HG03469 (cell line): ENCODE data around the gene CPVL.

Source experiments
- ATAC-seq: cut with Tn5 transposase; IDR thresholded peaks from one replicate; pipeline ENCODE4 v1.9.1; 2021; ENCODE audit warnings: mild to moderate bottlenecking, moderate library complexity, moderate number of reproducible peaks; ENCODE audit not compliant: unreplicated experiment

CPVL gene

DNA sequence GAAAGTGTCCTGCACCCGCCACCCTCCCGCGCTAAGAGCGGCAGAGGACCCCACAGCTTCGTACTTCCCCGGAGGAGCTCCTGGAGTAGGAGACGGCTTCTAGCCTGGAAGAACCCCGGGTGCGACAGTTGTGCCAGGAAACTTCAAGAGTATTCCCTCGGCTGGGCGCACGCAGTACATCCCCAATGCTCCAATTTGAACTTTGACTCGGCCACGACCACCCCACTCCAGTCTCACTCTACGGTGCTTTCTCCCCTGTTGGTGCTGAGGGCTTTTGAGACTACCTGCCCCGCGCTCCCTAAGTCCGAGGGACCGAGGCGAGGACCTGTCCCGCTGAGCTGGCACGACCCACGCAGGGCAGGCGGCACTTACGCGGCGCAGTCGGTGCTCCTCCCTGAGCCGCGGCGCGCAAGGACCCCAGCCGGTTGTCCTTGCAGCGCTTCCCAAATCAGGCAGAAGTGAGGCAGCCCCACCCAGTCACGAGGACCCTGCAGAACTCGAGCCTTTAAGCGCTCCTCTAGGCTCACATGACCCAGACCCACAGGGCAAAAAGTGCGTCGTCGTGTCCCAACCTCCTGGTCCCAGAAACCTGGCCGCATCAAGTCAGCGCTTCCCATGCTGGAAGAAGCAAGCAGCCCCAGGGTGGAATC is at the start of gene CPVL:
Gene CPVL (minus strand): TSS at position 481 of the 650 bp plus-strand sequence. CDS start 25,476 bp downstream, outside the sequence.
- ATAC-seq = no peak

DNA sequence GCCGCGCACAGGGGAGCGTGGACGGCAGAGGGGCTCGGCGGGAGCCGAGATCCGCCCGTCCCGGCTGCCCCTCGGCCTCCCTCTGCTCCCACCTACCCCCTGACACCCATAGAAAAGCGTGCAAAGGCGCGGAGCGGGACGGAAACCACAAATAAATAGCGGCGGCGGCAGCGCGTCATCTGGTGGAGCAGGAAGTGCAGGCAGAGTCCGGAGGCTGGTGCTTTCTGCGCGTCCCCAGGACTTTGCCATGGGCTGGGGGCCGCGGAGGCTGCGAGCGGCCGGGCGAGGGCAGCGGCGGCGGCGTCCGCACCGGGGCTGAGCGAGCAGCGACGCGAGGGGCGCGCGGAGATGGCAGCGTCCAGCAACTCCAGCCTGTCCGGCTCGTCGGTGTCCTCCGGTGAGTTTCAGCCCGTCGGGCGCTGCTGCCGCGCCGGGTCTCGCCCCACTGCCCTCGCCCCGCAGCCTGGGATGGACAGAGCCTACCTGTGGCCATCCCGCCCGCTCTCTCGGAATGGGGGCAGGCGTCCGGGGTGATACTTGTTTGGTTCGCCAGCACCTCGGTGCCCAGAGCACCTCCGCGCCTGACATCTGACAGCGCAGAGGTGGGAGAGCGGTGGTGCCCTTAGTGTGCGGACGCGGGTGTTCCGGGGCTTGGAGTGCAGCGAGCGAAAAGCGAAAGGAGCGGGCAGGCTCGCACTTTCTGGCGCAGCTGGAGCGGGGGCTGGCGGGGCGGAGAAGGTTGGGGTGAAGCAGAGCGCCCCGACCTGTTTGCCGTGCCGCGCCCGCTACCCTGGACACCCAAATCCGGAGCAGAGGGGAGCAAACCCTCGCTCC is 48.5 kb upstream of the CPVL start, which contains the start of gene CHN2:
Gene CHN2 (plus strand): TSS at position 182 of the 834 bp plus-strand sequence.
- no peak for ATAC-seq

DNA sequence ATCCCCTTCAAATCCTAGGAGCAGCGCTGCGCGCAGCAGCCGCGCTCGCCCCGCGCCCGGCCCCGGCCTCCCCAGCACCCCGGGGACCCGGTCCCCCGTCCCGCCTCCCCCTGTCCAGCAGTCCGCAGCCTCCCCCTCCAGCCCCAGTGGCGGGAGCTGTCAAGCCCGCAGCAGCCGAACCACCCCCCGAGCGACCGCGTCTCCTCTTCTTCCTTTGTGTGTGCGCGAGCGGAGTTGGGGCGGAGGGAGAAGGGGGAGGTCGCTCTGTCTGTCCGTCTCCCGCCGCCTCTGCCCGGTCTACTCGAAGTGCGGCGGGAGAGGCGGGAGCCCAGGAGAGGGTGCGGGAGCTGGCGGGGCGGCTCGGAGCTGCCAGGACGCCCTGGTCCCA is 47.9 kb upstream of the CPVL start:
- no peak for ATAC-seq

DNA sequence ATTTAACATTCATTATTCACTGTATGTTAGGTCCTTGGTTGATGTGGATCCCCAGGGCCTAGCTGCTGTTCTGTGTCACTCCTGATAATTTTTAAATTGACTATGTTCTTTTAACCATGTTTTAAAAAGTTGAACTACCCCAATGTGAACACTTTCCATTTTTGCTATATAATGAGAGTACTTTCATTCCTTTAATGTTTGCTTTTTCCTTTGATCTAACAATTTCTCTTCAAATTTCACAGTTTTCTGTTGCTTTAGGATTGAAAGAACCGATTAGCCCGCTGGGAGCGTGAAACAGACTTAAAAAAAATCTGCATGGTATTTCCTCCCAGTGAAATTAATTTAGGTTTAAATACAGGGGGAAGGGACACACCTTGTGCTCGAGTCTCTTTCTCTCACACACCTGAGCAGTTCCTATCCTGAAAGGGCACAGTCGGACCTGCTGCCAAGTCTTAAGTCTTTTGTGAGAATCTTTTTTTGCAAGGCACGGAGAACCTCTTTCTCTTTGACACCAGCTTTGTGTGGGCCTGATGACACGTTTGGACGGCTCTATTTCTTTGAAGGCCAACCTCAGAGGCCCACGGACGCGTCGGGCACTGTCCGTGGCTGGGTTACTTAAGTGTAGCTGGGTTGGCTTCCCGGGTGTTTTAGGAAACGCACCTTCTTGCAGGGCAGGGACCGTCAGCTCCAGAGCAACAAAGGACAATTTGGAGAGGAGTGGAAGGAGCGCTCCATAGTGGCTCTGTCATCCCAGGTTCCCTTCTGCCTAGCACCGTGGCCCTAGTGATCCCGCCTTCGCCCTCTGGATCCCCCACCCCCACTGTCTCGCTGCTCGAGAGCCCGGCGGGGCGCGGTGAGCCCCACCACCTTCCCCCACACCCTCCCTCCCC is 47.2 kb upstream of the CPVL start:
- ATAC-seq = no peak

DNA sequence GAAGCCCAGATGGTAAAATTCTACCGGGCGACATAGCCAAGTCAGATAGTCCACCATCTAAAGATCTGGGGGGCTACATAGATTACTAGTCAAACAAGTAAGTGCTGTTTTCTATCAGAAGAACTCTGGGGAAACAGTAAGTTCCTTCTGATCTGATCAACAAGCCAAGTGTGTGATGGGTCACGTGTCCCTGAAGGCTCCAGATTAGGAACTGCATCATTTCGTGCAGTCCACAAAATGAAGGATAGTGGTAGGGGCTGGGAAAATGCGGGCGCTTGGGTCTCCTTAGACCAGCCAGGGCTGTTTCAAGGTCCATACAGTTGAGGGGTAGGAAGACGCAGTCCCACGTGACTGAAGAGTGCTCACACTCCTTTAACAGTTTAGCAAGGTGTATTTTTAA is 46.5 kb upstream of the CPVL start:
- ATAC-seq = no peak

DNA sequence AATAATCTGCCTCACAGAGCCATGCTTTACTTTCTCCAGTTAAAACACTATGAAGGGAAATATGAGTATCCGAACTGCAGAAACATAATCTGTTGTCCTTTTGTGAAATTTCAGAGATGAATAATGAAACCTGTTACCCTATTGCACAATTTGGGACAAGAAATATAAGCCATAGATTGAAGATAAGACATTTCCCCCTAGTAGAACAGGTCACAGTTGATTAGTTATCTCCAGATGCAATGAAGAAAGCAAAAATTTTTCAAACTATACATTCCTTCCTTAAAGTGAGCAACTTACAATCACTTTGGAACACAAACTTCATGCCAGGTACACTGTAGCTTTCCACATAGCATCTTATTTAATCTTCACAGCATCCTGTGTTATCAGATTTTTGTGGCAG is 46.0 kb upstream of the CPVL start:
- ATAC-seq = no peak

DNA sequence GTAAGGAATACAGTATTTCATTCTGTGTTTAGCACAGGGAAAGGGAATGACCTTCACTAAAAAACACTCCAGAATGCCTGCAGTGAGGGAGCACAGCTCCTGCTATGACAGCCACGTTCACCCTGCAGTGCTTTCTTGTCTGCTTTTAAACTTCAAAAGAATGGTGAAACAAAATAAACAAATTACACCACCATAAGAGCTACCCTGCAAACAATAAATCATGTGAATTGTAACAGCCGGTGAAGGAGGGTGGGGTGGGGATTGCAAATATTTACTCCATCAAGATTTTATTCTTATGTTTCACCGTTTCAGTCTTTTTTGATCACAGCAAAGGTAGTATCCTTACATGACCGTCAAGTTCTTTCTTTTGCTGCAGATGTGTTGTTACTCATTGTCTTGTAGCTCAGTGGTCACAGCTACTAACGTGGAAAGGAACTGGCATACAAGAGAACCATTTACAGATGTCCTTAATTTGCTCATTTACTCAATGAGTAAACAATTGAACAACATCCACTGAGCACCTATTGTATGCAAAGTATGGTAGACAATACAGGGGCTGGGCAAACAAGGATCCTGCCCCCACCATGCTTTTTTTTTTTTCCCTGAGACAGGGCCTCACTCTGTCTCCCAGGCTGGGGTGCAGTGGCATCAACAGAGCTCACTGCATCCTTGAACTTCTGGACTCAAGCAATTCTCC is 44.2 kb upstream of the CPVL start:
- ATAC-seq = no peak

DNA sequence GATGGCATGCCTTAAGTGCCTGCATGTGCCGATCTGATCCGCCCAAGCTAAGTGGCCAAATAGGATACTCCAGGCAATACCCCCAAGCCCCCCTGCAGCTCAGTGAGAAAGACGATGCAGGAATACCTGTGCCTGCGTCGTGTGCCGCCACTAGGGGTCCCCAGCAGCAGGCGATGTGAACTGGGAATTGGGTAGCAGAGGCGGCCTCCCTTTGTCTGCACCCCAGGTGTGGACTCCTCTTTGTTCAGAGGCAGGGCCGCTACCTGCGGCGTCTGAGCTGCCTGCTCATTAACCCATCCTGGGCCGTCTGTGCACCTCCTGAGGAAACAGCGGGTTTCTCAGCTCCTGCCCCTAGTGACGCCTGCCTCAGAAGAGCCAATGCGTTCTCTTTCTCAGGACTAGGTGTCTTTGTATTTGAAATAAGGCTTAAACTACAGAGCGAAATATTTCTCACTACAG is 43.4 kb upstream of the CPVL start:
- no peak for ATAC-seq

DNA sequence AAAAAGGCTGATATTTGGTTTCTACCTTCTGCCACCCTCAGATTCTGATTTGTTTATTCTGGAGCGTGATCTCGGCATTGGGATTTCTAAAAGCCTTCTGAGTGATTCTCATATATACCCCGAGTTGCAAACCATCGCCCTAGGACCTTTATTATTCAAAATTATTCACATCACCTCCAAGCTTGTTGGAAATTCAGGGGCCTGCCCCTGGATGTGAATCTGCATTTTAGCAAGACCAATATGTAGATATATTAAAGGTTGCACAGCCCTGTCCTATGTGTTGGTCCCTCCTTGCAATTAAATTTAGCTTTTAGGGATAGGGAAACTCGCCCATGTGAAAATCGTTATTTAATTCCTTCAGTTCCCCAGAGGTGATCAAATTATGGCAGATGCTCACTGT is 39.3 kb upstream of the CPVL start:
- ATAC-seq = no peak

DNA sequence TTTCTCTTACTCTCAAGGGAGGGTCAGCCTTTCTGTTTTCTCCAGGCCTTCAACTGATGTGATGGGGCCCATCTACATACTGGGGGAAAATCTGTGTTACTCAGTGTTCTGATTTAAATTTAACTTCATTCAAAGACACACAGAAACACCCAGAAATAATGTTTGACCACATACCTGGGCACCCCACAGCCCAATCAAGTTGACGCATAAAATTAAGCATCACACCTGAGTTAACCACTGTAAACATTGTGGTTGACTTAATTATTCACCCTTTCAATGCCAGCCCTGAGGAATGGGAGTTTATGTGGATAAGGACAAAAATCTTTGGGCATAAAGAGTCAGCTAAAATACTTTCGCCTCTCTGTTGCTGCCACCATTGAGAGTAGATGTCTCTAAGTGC is 38.3 kb upstream of the CPVL start:
- no peak for ATAC-seq

DNA sequence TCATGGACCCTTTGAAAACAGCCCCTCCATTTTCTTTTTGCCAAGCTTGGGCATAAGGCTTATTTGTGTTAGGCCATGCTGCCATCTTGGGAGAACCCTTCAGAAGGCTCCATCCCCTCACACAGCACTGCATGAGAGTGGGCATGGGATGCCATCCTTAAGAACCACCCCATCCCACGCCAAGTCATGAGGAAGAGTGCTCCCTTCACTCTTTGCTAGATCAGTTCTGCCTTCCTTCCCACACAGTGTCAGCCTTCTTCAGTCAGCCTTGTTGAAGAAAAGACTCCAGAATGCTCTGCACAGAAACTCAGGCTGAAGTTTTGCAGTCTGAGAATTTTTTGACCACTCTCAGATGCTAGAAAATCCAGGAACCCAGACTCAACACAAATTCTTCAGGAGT is 32.8 kb upstream of the CPVL start:
- ATAC-seq = no peak

DNA sequence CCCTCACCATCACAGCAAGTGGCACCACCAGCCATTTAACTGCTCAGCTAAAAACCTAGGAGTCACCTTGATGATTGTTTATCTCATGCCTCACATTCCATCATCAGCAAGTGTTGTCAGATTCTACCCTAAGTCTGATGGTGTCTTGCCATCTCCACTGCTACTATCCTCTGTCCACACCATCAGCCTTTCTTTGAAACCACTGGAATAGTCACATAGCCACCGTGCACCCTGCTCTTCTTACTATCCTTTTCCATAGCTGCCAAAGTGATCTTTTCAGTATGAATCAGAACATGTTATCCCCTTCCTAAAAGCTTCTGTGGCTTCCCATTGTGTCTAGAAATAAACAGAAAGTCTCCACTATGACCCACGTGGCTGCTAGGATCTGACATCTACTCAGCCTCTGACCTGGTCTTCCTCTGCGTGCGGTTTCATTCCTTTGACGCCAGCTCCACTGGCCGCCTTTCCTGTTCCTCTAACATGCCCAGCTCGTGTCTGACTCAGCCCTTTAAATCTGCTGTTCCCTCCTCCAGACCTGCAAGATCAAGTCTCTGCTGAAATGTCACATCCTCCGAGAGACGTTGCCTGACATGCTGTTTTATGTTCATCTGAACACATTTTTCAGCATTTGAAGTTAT is 31.7 kb upstream of the CPVL start:
- ATAC-seq = no peak

DNA sequence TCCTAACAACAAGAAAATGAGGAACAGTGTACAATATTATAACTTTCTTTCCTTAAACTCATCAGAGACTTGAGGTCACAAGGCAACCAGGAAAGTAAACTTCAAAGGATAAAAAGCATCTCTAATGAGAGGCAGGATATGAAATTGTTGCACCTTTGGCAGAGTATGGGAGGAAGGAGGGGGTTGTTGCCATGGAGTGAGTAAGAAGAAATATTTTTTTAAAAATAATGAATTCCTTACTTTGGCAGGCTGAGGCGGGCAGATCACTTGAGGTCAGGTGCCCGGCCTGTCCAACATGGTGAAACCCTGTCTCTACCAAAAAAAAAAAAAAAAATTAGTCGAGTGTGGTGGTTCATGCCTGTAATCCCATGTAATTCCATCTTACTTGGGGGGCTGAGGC is 27.1 kb upstream of the CPVL start:
- no peak for ATAC-seq

DNA sequence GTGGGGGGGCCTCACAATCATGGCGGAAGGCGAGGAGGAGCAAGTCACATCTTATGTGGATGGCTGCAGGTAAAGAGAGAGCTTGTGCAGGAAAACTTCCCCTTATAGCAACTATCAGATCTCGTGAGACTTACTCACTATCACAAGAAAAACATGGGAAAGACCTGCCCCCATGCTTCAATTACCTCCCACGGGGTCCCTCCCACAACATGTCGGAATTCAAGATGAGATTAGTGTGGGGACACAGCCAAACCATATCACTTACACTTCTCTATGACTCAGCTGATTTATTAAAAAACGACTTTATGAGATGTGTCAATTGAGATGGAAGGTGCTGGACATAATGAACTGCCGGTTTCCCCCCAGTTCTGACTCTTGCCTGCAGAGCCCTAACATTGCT is 24.4 kb upstream of the CPVL start:
- no peak for ATAC-seq

DNA sequence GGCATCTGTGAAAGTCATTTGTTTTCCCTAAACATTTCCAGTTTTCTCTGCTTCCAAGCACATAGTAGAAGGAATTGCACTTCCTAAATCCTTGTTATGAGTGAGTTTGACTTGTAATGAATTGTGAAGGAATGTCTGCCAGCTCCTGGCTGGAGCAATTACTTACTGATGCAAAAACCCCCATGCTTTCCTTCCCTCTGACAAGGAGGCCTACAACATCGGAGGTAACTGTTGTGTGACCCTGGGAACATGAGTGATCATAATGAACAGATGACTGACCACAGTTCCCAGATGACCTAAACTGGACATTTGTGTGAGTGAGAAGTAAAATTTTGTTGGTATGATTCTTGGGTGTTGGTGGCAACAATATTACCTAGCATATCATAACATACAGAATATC is 21.4 kb upstream of the CPVL start:
- ATAC-seq = no peak

DNA sequence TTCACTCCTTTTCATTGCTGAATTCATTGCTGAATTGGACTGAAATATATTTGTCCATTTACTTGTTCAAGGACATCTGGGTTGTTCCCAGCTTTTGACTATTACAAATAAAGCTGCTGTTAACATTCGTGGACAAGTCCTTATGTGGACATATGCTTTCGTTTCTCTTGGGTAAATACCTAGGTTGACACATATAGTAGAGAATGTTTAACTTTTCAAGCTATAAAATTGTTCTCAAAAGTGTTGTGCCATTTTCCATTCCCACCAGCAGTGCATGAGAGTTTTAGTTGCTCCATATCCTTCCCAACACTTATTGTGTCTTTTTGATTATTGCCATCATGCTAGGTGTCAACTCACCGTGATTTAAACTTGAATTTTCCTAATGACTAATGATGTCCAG is 17.5 kb upstream of the CPVL start:
- ATAC-seq = no peak

DNA sequence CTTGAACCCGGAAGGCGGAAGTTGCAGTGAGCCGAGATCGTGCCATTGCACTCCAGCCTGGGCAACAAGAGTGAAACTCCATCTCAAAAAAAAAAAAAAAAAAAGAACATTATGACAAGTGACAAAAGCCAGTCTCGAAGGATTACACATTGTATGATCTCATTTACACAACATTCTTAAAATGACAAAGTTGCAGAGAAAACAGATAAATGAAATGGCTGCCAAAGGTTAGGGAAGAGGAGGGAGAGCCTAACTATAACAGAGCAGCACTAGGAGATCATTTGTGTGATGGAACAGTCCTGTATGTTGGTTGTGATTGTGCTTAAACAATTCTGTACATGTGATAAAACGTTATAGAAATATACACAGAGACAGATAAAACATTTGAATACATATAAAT is 16.2 kb upstream of the CPVL start:
- no peak for ATAC-seq

DNA sequence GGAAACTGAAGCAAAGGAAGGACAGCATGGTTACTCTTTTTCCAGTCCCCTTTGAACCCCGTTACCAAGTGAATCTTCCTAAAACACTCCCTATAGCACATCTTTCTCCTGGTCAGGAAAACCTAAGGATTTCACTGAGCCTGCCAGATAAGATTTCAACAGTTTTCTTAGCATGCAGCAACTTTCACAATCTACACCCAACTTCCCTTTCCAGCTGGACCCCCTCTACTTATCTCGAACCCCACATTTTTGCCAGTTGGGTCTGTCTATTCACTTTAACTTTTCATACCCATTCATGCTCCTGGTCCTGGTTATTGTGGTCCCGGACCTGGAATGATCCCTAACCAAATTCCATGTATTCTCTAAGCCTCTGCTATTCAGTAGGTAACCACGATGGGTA is 14.9 kb upstream of the CPVL start:
- no peak for ATAC-seq

DNA sequence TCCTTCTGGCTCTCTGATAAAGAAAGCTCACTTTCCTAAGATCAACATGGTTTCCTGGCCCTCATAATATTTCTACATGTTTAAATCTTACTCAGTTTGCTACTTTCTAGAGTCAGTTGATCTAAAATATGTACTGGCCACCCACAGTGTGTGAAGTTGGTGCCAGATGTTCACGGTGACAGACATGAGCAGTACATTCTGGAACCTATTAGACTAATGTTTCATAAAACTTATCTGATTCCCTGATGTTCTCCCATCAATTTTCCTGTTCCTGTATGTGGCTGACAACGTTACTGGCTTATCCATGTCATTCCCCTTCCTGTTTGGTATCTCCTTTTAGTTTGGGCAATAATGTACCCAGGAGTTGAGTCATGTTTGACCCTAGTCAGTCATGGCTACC is 13.7 kb upstream of the CPVL start:
- ATAC-seq = no peak

DNA sequence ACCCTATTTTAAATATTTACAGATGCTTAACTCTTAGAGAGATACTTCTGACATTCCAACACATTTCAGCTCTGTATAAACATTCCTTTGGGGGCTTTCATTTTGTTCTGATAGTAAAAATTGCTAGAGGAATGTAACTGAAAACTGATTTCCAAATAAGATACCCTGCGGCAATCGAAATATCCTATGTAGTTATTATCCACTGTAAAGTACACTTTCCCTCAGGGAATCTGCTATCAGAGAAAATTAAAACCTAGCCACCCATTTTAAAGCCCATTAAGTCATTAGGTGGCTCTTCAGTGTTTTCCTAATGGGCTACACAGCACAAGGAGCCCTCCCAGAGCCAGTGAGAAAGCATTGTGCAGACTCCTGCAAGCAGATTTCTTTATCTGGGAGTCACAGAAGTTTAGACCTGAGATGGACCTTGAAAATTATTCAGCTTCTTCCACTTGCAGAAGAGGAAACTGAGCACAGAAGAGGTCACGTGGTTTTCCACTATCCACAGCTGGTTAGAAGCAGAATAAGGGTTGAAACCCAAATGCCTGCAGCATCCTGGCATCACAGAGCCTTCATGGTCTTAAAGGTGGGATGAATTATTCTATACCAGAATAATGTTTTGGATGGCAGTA is 12.6 kb upstream of the CPVL start:
- no peak for ATAC-seq
